Measurements from ENCODE around the gene PCDH8.
"Not testable (repeated sequence)": the region's sequence is repeated elsewhere in the genome, so short reads cannot be mapped to it uniquely, and the experiment has no call there.

PCDH8 gene

GRCh38 chr13:52832313-52832712, 16.1 kb downstream of the PCDH8 start:
- Histone ChIP-seq H3K4me3 (replicated peaks; ENCODE audit: low read depth, low read length) (no peak overlapping the region), H3K27me3 (replicated peaks; ENCODE audit: control insufficient read depth, insufficient read depth, low read length) (no peaks in the 10 kb centered on the region; the same call in 1 of the 2 replicates), H3K36me3 (ENCODE audit: control insufficient read depth, insufficient read depth, low read length) (no peaks in the 10 kb centered on the region)
- DNase-seq (ENCODE audit: extremely low read depth, insufficient read length) = no peak
- TF ChIP-seq CTCF (IDR thresholded peaks at IDR 0.05; ENCODE audit: insufficient read depth, low read length, poor library complexity, severe bottlenecking) = no peak

- Histone ChIP-seq H3K27me3 (replicated peaks; ENCODE audit: control insufficient read depth, insufficient read depth, low read length) (no peaks in the 10 kb centered on the region; the same call in 1 of the 2 replicates), H3K36me3 (ENCODE audit: control insufficient read depth, insufficient read depth, low read length) (no peaks in the 10 kb centered on the region), H3K4me3 (replicated peaks; ENCODE audit: low read depth, low read length) (no peak overlapping the region)
- DNase-seq (ENCODE audit: extremely low read depth, insufficient read length) = no peak
- no peak for TF ChIP-seq CTCF (IDR thresholded peaks at IDR 0.05; ENCODE audit: insufficient read depth, low read length, poor library complexity, severe bottlenecking)
These were observed 17.5 kb downstream of the PCDH8 start for GRCh38 chr13:52830946-52831345.

- TF ChIP-seq CTCF (IDR thresholded peaks at IDR 0.05; ENCODE audit: insufficient read depth, low read length, poor library complexity, severe bottlenecking) = no peak
- Histone ChIP-seq H3K36me3 (ENCODE audit: control insufficient read depth, insufficient read depth, low read length) (no peaks in the 10 kb centered on the region), H3K27me3 (replicated peaks; ENCODE audit: control insufficient read depth, insufficient read depth, low read length) (no peaks in the 10 kb centered on the region), H3K4me3 (replicated peaks; ENCODE audit: low read depth, low read length) (no peak overlapping the region)
- DNase-seq (ENCODE audit: extremely low read depth, insufficient read length) = no peak
These were observed 20.6 kb downstream of the PCDH8 start for GRCh38 chr13:52827839-52828238.

GRCh38 chr13:52817886-52818285, 30.6 kb downstream of the PCDH8 start:
- H3K27me3 ChIP-seq (replicated peaks; ENCODE audit: control insufficient read depth, insufficient read depth, low read length); H3K4me3 ChIP-seq (replicated peaks; ENCODE audit: low read depth, low read length); DNase-seq (ENCODE audit: extremely low read depth, insufficient read length); H3K36me3 ChIP-seq (ENCODE audit: control insufficient read depth, insufficient read depth, low read length): not testable (repeated sequence)

GRCh38 chr13:52815330-52815729, 33.1 kb downstream of the PCDH8 start:
- Histone ChIP-seq H3K4me3 (replicated peaks; ENCODE audit: low read depth, low read length) (no peak overlapping the region), H3K36me3 (ENCODE audit: control insufficient read depth, insufficient read depth, low read length) (no peaks in the 10 kb centered on the region), H3K27me3 (replicated peaks; ENCODE audit: control insufficient read depth, insufficient read depth, low read length) (no peaks in the 10 kb centered on the region)
- no peak for TF ChIP-seq CTCF (IDR thresholded peaks at IDR 0.05; ENCODE audit: insufficient read depth, low read length, poor library complexity, severe bottlenecking)
- no peak for DNase-seq (ENCODE audit: extremely low read depth, insufficient read length)

- DNase-seq (ENCODE audit: extremely low read depth, insufficient read length) = no peak
- no peaks in the 10 kb centered on the region for H3K36me3 ChIP-seq (ENCODE audit: control insufficient read depth, insufficient read depth, low read length)
- no peaks in the 10 kb centered on the region for H3K27me3 ChIP-seq (replicated peaks; ENCODE audit: control insufficient read depth, insufficient read depth, low read length)
- TF ChIP-seq CTCF (IDR thresholded peaks at IDR 0.05; ENCODE audit: insufficient read depth, low read length, poor library complexity, severe bottlenecking) = no peak
- no peak overlapping the region for H3K4me3 ChIP-seq (replicated peaks; ENCODE audit: low read depth, low read length)
These were observed 35.5 kb downstream of the PCDH8 start for GRCh38 chr13:52812941-52813340.
